PC-3 (cell line): ENCODE data around the gene SPSB1. TPM values are rescaled to one million over a fixed set of nuclear protein-coding genes. Genes with fewer than 3 reads are reported as not detected.

ENCODE experiments used
- ATAC-seq: fragments of 200-7000 bp; cut with Tn5 transposase; 2 replicates; pipeline ENCODE4 v1.9.1; 2020; ENCODE audit warnings: mild to moderate bottlenecking, moderate library complexity
- BruUV-seq: library from RNA; stranded (reverse); fragments of 400-500 nt; replicated peaks from 2 replicates; lab custom pipeline; 2021; lab: Mats Ljungman, UMichigan
- CTCF ChIA-PET: fragments of 300-600 bp; sonication (Branson Sonifier 250); formaldehyde crosslinking; loops from one replicate; lab custom pipeline; 2022; ENCODE audit warnings: antibody characterized with exemption; lab: Charles Lee
- POLR2A ChIA-PET: fragments of 300-600 bp; sonication (Branson Sonifier 250); formaldehyde crosslinking; loops from one replicate; lab custom pipeline; 2022; ENCODE audit warnings: antibody characterized with exemption; ENCODE audit not compliant: unreplicated experiment; lab: Charles Lee
- DNase-seq: peaks from one replicate; pipeline ENCODE4 v3.0.0-alpha.2; 2015
- H2AFZ ChIP-seq: fragments of 300-600 bp; sonication (generic); 2 replicates; pipeline ENCODE4 v1.6.0; 2016; ENCODE audit warnings: antibody characterized with exemption, low read length
- H3F3A ChIP-seq: fragments of 300-600 bp; sonication (generic); one replicate; pipeline ENCODE4 v1.6.0; 2017; ENCODE audit warnings: antibody characterized with exemption, low read length, control low read depth, mild to moderate bottlenecking; ENCODE audit not compliant: unreplicated experiment
- H3K27ac ChIP-seq: fragments of 300-600 bp; sonication (generic); 2 replicates; pipeline ENCODE4 v1.5.1; 2016; ENCODE audit warnings: mild to moderate bottlenecking, low read length
- H3K27me3 ChIP-seq: fragments of 300-600 bp; sonication (generic); 2 replicates; pipeline ENCODE4 v1.6.1; 2016; ENCODE audit warnings: low read length, mixed read lengths
- H3K36me3 ChIP-seq: fragments of 300-600 bp; sonication (generic); 2 replicates; pipeline ENCODE4 v1.6.1; 2016; ENCODE audit warnings: low read depth, mixed run types, low read length, mixed read lengths
- H3K4me1 ChIP-seq: fragments of 300-600 bp; sonication (generic); 2 replicates; pipeline ENCODE4 v1.5.1; 2016; ENCODE audit warnings: low read length; ENCODE audit not compliant: insufficient read depth
- H3K4me2 ChIP-seq: fragments of 300-600 bp; sonication (generic); 2 replicates; pipeline ENCODE4 v1.6.0; 2016; ENCODE audit warnings: low read length
- H3K4me3 ChIP-seq: fragments of 300-600 bp; sonication (generic); 2 replicates; pipeline ENCODE4 v1.5.1; 2016; ENCODE audit warnings: mild to moderate bottlenecking, low read length, mixed read lengths
- H3K79me2 ChIP-seq: fragments of 300-600 bp; sonication (generic); 2 replicates; pipeline ENCODE4 v1.6.1; 2017; ENCODE audit warnings: low read length, mixed read lengths
- H3K9ac ChIP-seq: fragments of 300-600 bp; sonication (generic); 2 replicates; pipeline ENCODE4 v1.6.0; 2016; ENCODE audit warnings: mild to moderate bottlenecking, low read length
- H3K9me2 ChIP-seq: fragments of 300-600 bp; sonication (generic); replicated peaks from 2 replicates; pipeline ENCODE4 v1.6.1; 2016; ENCODE audit warnings: mixed run types, low read length, mixed read lengths
- H3K9me3 ChIP-seq: fragments of 300-600 bp; sonication (generic); 2 replicates; pipeline ENCODE4 v1.6.1; 2016; ENCODE audit warnings: low read length, mixed read lengths
- H4K20me1 ChIP-seq: fragments of 300-600 bp; sonication (generic); 2 replicates; pipeline ENCODE4 v1.6.1; 2016; ENCODE audit warnings: low read length, mixed read lengths
- EZH2 ChIP-seq: fragments of 300-600 bp; sonication (generic); IDR thresholded peaks from one replicate; pipeline ENCODE4 v1.6.1; 2017; ENCODE audit warnings: antibody characterized with exemption, mild to moderate bottlenecking, low read length; ENCODE audit not compliant: unreplicated experiment
- EZH2phosphoT487 ChIP-seq: fragments of 300-600 bp; sonication (generic); IDR thresholded peaks from 2 replicates; pipeline ENCODE4 v1.6.1; 2018; ENCODE audit warnings: mild to moderate bottlenecking, antibody characterized with exemption, low read length, borderline replicate concordance
- intact Hi-C: fragments of 100-400 bp; cut with micrococcal nuclease; formaldehyde crosslinking; loops from 2 replicates; pipeline ENCODE4 v1.9.0; 2023
- total RNA-seq: library from RNA; depleted of rRNA; stranded (reverse); fragments of >200 nt; gene quantifications from 2 replicates; pipeline ENCODE4 v1.2.3, GENCODE V29; 2014
- TF ChIP-seq, protein P1 (sequence below): fragments of 300-600 bp; sonication (generic); conservative IDR thresholded peaks from 2 replicates; pipeline ENCODE4 v1.5.1; 2017; ENCODE audit warnings: antibody characterized with exemption, low read depth, mild to moderate bottlenecking, low read length

SPSB1 gene
- total RNA-seq, 1 experiment from 2014 or later: 18.1 TPM

DNA sequence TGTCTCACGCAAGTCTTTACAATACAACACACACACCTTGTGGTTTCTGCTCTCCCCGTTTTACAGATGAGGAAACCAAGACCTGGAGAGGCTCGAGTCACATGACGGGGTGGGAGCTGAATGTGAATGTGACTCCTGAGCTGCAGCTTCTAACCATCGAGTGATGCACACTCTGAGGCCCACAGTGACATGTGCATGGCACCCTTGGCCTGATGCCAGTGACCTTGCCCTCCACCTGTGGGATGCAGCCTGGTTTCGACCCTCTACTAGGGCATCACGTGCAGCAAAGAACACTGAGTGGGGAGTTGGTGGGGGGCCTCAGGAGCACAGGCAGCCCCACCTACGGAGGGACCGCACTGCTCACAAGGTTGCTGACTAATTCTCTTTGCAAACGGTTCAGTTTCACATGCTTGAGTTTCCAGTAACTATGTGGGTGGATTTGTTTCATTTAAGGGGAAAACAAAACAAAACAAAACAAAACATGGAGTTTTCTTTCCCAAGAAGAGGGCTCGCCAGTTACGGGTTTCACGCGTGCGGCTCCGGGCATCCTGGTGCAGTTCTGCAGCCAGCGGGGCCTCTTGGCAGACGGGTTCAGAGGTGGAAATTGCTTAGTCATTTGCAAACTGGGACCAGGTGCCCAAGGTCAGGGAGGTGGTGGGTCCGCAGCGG lies 22.9 kb downstream of the SPSB1 start:
- no peaks in the 10 kb centered on the region for H3K36me3 ChIP-seq
- no peaks in the 10 kb centered on the region for H3K27me3 ChIP-seq
- TF ChIP-seq EZH2phosphoT487: no peak
- no peak for TF ChIP-seq EZH2
- TF ChIP-seq, protein P1, sequence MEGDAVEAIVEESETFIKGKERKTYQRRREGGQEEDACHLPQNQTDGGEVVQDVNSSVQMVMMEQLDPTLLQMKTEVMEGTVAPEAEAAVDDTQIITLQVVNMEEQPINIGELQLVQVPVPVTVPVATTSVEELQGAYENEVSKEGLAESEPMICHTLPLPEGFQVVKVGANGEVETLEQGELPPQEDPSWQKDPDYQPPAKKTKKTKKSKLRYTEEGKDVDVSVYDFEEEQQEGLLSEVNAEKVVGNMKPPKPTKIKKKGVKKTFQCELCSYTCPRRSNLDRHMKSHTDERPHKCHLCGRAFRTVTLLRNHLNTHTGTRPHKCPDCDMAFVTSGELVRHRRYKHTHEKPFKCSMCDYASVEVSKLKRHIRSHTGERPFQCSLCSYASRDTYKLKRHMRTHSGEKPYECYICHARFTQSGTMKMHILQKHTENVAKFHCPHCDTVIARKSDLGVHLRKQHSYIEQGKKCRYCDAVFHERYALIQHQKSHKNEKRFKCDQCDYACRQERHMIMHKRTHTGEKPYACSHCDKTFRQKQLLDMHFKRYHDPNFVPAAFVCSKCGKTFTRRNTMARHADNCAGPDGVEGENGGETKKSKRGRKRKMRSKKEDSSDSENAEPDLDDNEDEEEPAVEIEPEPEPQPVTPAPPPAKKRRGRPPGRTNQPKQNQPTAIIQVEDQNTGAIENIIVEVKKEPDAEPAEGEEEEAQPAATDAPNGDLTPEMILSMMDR: no peak
- no peak overlapping the region for H3K9ac ChIP-seq
- ChIA-PET CTCF (no interaction called here), POLR2A (no interaction called here)
- no peaks in the 10 kb centered on the region for H3K9me2 ChIP-seq
- H3K4me2 ChIP-seq: no peak overlapping the region
- no peak for DNase-seq
- H3K79me2 ChIP-seq: peaks cover 89% of the 10 kb centered on the region
- H3K4me3 ChIP-seq: no peak overlapping the region
- BruUV-seq: no TSS peak
- no peak overlapping the region for H2AFZ ChIP-seq
- H3K4me1 ChIP-seq: peaks cover 6% of the 10 kb centered on the region; the same call in 1 of the 2 replicates
- no peaks in the 10 kb centered on the region for H3F3A ChIP-seq
- no peak for ATAC-seq
- H3K27ac ChIP-seq: no peak overlapping the region; the same call in 1 of the 2 replicates
- intact Hi-C loops: no loop called here
- peaks cover 6% of the 10 kb centered on the region; the same call in 1 of the 2 replicates for H4K20me1 ChIP-seq
- H3K9me3 ChIP-seq: no peaks in the 10 kb centered on the region

DNA sequence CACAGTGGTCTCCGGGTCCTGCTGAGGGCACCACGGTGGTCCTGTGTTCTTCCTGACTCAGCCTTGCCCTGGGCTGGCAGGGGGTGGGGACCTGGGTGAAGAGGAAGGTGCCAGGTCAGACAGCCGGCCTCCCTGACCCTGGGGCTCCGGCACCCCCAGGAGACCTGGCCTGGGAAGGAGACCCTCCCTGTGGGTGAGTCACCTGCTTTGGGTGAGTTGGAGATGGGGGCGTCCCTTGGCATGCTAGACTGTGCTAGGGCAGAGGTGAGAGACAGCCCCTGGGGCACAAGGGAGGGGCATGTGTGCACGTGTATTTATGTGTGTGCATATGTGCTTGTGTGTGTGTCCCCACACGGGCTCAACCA lies 23.4 kb downstream of the SPSB1 start:
- Histone ChIP-seq H3K27ac (no peak overlapping the region; the same call in 1 of the 2 replicates), H3K9me2 (no peaks in the 10 kb centered on the region), H3K4me1 (peaks cover 6% of the 10 kb centered on the region; the same call in 1 of the 2 replicates), H3K4me3 (no peak overlapping the region), H3K9ac (no peak overlapping the region), H3K36me3 (no peaks in the 10 kb centered on the region), H3K9me3 (no peaks in the 10 kb centered on the region), H4K20me1 (peaks cover 6% of the 10 kb centered on the region; the same call in 1 of the 2 replicates), H3K27me3 (no peaks in the 10 kb centered on the region), H3F3A (no peaks in the 10 kb centered on the region), H2AFZ (no peak overlapping the region), H3K79me2 (peaks cover 89% of the 10 kb centered on the region), H3K4me2 (no peak overlapping the region)
- BruUV-seq: no TSS peak
- TF ChIP-seq EZH2phosphoT487 (no peak), EZH2 (no peak)
- TF ChIP-seq, protein P1: no peak
- intact Hi-C loops: no loop called here
- DNase-seq (no peak), ATAC-seq (no peak)
- POLR2A ChIA-PET: no interaction called here
- CTCF ChIA-PET: no interaction called here

DNA sequence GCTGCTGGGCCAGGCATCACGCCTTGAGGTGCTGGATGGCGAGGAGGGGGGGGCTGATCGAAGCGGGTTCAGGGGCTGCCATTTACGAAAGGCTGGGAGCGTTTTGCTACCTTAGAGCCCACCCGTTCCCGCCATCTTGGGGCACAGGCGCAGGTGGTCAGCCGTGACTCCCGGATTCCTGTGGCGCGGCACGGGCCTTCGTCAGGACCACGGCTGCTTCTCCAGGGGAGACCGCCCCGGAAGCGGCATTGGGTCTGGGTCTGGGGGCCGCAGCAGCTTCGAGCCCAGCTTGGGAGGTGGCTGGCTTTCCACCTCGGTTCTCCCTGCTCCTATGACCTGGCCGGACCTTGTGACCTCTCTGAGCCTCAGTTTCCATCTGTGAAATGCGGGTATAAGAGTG lies 23.8 kb downstream of the SPSB1 start:
- Histone ChIP-seq H3K27ac (no peak overlapping the region), H3K9ac (no peak overlapping the region), H3K4me2 (no peak overlapping the region), H3K4me1 (peaks cover 6% of the 10 kb centered on the region; the same call in 1 of the 2 replicates), H3F3A (no peaks in the 10 kb centered on the region), H4K20me1 (peaks cover 6% of the 10 kb centered on the region; the same call in 1 of the 2 replicates), H3K9me2 (no peaks in the 10 kb centered on the region), H3K36me3 (no peaks in the 10 kb centered on the region), H3K4me3 (no peak overlapping the region), H3K9me3 (no peaks in the 10 kb centered on the region), H3K79me2 (peaks cover 89% of the 10 kb centered on the region), H2AFZ (no peak overlapping the region), H3K27me3 (no peaks in the 10 kb centered on the region)
- DNase-seq (no peak), ATAC-seq (no peak)
- intact Hi-C loops: no loop called here
- ChIA-PET POLR2A (no interaction called here), CTCF (no interaction called here)
- TF ChIP-seq EZH2phosphoT487 (no peak), EZH2 (no peak)
- TF ChIP-seq, protein P1: no peak
- no TSS peak for BruUV-seq
